IMR-90 (cell line): Measurements from ENCODE around the gene LUZP2. TPM values are rescaled to one million over a fixed set of nuclear protein-coding genes. Genes with fewer than 3 reads are reported as not detected.
A peak's percentile ranks its signal among the peaks of the same experiment; 100 is the strongest.

Source experiments
- ATAC-seq: fragments of 200-7000 bp; cut with Tn5 transposase; 2 replicates; pipeline ENCODE4 v1.9.1; 2020; ENCODE audit warnings: low read depth, mild to moderate bottlenecking, moderate library complexity
- BruUV-seq: library from RNA; stranded (reverse); fragments of 400-500 nt; replicated peaks from 2 replicates; lab custom pipeline; 2021; lab: Mats Ljungman, UMichigan
- CTCF ChIA-PET: fragments of 300-600 bp; formaldehyde crosslinking; extraction: SDS; loops from one replicate; lab custom pipeline; 2021; ENCODE audit warnings: antibody characterized with exemption; lab: Yijun Ruan, JAX
- POLR2A ChIA-PET: fragments of 300-600 bp; sonication (Branson Sonifier 250); formaldehyde crosslinking; loops from one replicate; lab custom pipeline; 2022; ENCODE audit warnings: antibody characterized with exemption; ENCODE audit not compliant: unreplicated experiment; lab: Charles Lee
- DNase-seq: peaks from one replicate; pipeline ENCODE4 v3.0.0; 2013
- H2AFZ ChIP-seq: replicated peaks from 2 replicates; pipeline ENCODE3; 2013; ENCODE audit warnings: low read length, mild to moderate bottlenecking; ENCODE audit not compliant: poor library complexity
- H2AK5ac ChIP-seq: 2 replicates; pipeline ENCODE4 v1.6.1; 2013; ENCODE audit warnings: low read depth, low read length, inconsistent platforms
- H2AK9ac ChIP-seq: replicated peaks from 2 replicates; pipeline ENCODE3; 2013; ENCODE audit warnings: mild to moderate bottlenecking, low read depth, low read length, moderate library complexity; ENCODE audit not compliant: poor library complexity
- H2BK120ac ChIP-seq: 2 replicates; pipeline ENCODE4 v1.6.1; 2013; ENCODE audit warnings: low read depth, low read length, inconsistent platforms
- H2BK15ac ChIP-seq: 3 replicates; pipeline ENCODE4 v1.6.1; 2013; ENCODE audit warnings: low read depth, low read length, inconsistent platforms
- H2BK20ac ChIP-seq: 2 replicates; pipeline ENCODE4 v1.6.1; 2013; ENCODE audit warnings: low read depth, mild to moderate bottlenecking, inconsistent platforms, low read length, moderate library complexity
- H2BK5ac ChIP-seq: 2 replicates; pipeline ENCODE4 v1.6.1; 2013; ENCODE audit warnings: mild to moderate bottlenecking, low read depth, low read length, inconsistent platforms; ENCODE audit not compliant: poor library complexity, severe bottlenecking
- H3K14ac ChIP-seq: replicated peaks from 2 replicates; pipeline ENCODE4 v1.6.1; 2013; ENCODE audit warnings: low read depth, low read length, inconsistent platforms
- H3K18ac ChIP-seq: 2 replicates; pipeline ENCODE4 v1.6.1; 2013; ENCODE audit warnings: low read depth, low read length, control low read depth
- H3K23ac ChIP-seq: 2 replicates; pipeline ENCODE4 v1.6.1; 2013; ENCODE audit warnings: low read depth, low read length, inconsistent platforms
- H3K27ac ChIP-seq: 2 replicates; pipeline ENCODE4 v1.5.1; 2013; ENCODE audit warnings: mild to moderate bottlenecking, control low read depth, low read length; ENCODE audit not compliant: insufficient read depth
- H3K27me3 ChIP-seq: 2 replicates; pipeline ENCODE4 v1.6.1; 2013; ENCODE audit warnings: low read length; ENCODE audit not compliant: control insufficient read depth, insufficient read depth
- H3K36me3 ChIP-seq: 2 replicates; pipeline ENCODE4 v1.6.1; 2013; ENCODE audit warnings: low read length, mixed read lengths; ENCODE audit not compliant: control insufficient read depth, insufficient read depth
- H3K4ac ChIP-seq: 2 replicates; pipeline ENCODE4 v1.6.1; 2013; ENCODE audit warnings: low read depth, low read length, inconsistent platforms
- H3K4me1 ChIP-seq: 2 replicates; pipeline ENCODE4 v1.6.1; 2013; ENCODE audit warnings: low read length, mixed read lengths; ENCODE audit not compliant: control insufficient read depth, insufficient read depth
- H3K4me2 ChIP-seq: 2 replicates; pipeline ENCODE4 v1.6.1; 2013; ENCODE audit warnings: low read depth, mild to moderate bottlenecking, control low read depth, low read length, moderate library complexity
- H3K4me3 ChIP-seq: 2 replicates; pipeline ENCODE4 v1.5.1; 2013; ENCODE audit warnings: low read depth, mild to moderate bottlenecking, control low read depth, low read length, moderate library complexity; ENCODE audit not compliant: insufficient read depth
- H3K56ac ChIP-seq: 2 replicates; pipeline ENCODE4 v1.6.1; 2013; ENCODE audit warnings: low read length, inconsistent platforms; ENCODE audit not compliant: insufficient read depth; ENCODE audit errors: extremely low read depth
- H3K79me1 ChIP-seq, 2 experiments: 2 replicates each; pipeline ENCODE4 v1.6.1; 2013; ENCODE audit warnings: low read length in 2 of 2, inconsistent platforms in 1 of 2, low read depth in 1 of 2
- H3K9ac ChIP-seq: 2 replicates; pipeline ENCODE4 v1.6.1; 2013; ENCODE audit warnings: low read depth, low read length, control low read depth
- H3K9me1 ChIP-seq: 2 replicates; pipeline ENCODE4 v1.6.1; 2013; ENCODE audit warnings: low read length, inconsistent platforms; ENCODE audit not compliant: insufficient read depth
- H3K9me3 ChIP-seq: 2 replicates; pipeline ENCODE4 v1.6.1; 2013; ENCODE audit warnings: low read length; ENCODE audit not compliant: control insufficient read depth, insufficient read depth
- H4K20me1 ChIP-seq: 2 replicates; pipeline ENCODE4 v1.6.1; 2013; ENCODE audit warnings: low read length, inconsistent platforms; ENCODE audit not compliant: insufficient read depth
- H4K5ac ChIP-seq: 2 replicates; pipeline ENCODE4 v1.6.1; 2013; ENCODE audit warnings: mild to moderate bottlenecking, low read depth, low read length, control low read depth
- H4K8ac ChIP-seq, 2 experiments: 2 replicates each; pipeline ENCODE4 v1.6.1; 2013; ENCODE audit warnings: low read depth in 2 of 2, low read length in 2 of 2, control low read depth in 1 of 2, inconsistent platforms in 1 of 2
- H4K91ac ChIP-seq: 2 replicates; pipeline ENCODE4 v1.6.1; 2013; ENCODE audit warnings: low read depth, low read length, inconsistent platforms; ENCODE audit not compliant: insufficient read depth
- CEBPB ChIP-seq: IDR thresholded peaks from 2 replicates; pipeline ENCODE4 v1.6.1; 2012; ENCODE audit warnings: low read depth, low read length, improper control_type of control experiment
- CTCF ChIP-seq: conservative IDR thresholded peaks from 2 replicates; pipeline ENCODE4 v1.5.1; 2012; ENCODE audit warnings: mild to moderate bottlenecking, low read depth, low read length, improper control_type of control experiment
- MAFK ChIP-seq: IDR thresholded peaks from 2 replicates; pipeline ENCODE4 v1.6.1; 2012; ENCODE audit warnings: low read depth, low read length, improper control_type of control experiment
- MXI1 ChIP-seq: IDR thresholded peaks from 2 replicates; pipeline ENCODE4 v1.6.1; 2012; ENCODE audit warnings: low read depth, mild to moderate bottlenecking, low read length, moderate library complexity, borderline replicate concordance
- NFE2L2 ChIP-seq: fragments of 150-350 bp; IDR thresholded peaks from 2 replicates; pipeline ENCODE4 v1.6.1; 2016; ENCODE audit warnings: low read depth, mild to moderate bottlenecking, low read length
- RAD21 ChIP-seq: IDR thresholded peaks from 2 replicates; pipeline ENCODE4 v1.6.1; 2012; ENCODE audit warnings: low read length, improper control_type of control experiment
- WGBS, 2 experiments: methylation state at CpG; one replicate each; pipeline versions ENCODE4 v1.1.5 to v1.1.7; 2013; ENCODE audit warnings: missing lambda C conversion rate in 2 of 2; ENCODE audit not compliant: insufficient read length in 1 of 2; ENCODE audit errors: extremely low coverage in 2 of 2; 5-methylcytosine and 5-hydroxymethylcytosine counted together
- dilution Hi-C: fragments of 300-500 bp; cut with HindIII; formaldehyde crosslinking; loops from one replicate; pipeline ENCODE4 v1.14.3; 2018; ENCODE audit warnings: low sequenced_read_pairs; ENCODE audit not compliant: unreplicated experiment
- in situ Hi-C: fragments of 300-500 bp; cut with MboI; formaldehyde crosslinking; loops from 3 replicates; pipeline ENCODE4 v1.14.3; 2019; ENCODE audit warnings: low sequenced_read_pairs, inconsistent platforms, mixed read lengths
- intact Hi-C: fragments of 100-400 bp; cut with micrococcal nuclease; formaldehyde crosslinking; loops from 2 replicates; pipeline ENCODE4 v1.10.0; 2022
- polyA plus RNA-seq, 3 experiments: library from polyadenylated mRNA; depleted of rRNA; stranded (reverse); fragments of >200 nt; gene quantifications; 2 replicates each; pipeline ENCODE4 v1.2.3, GENCODE V29; 2012; ENCODE audit warnings: low replicate concordance in 1 of 3
- total RNA-seq: library from RNA; depleted of rRNA; stranded (reverse); fragments of >200 nt; gene quantifications from 2 replicates; pipeline ENCODE4 v1.2.3, GENCODE V29; 2012
- TF ChIP-seq, protein P1 (sequence below): fragments of 150-350 bp; IDR thresholded peaks from 2 replicates; pipeline ENCODE4 v1.6.1; 2016; ENCODE audit warnings: low read depth, mild to moderate bottlenecking, low read length, moderate library complexity, borderline replicate concordance
- TF ChIP-seq, protein P2 (sequence below): fragments of 150-350 bp; IDR thresholded peaks from 2 replicates; pipeline ENCODE4 v1.6.1; 2017; ENCODE audit warnings: mild to moderate bottlenecking, antibody characterized with exemption, low read length, low read depth

Gene LUZP2
- total and polyA plus RNA-seq, 2 of the 4 experiments (the other 2 are of a cell fraction): 0.89 to 2.0 TPM

DNA sequence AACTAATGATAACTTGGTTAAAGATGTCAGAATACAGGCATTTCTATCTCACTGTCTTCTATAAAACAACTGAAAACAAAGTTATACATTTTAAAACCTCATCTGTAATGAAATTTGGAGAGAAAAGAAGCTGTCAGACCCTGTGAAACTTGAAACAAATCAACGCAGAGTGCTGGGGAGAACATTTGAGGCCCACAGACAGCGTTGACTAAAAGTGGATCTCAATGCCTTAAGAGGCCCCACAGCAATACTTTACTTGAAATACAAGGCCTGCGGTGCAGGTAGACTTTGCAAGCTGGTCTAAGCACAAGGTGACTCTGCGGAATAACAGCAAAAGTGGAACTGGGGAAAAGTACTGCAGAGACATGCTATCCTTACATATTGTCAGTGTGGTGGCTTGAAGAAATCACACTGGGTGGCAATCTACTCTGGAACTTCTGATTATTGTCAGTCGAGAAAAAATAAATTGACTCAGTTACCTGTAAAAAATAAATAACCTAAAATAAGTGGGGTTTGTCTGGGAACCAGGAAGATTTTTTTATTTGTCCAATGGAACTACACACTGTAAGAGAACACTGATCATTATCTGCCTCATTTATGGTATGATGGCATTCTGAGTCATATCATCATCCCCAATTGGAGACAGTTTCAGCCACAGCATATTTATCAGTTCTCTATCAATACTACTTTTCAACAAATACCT lies 138.9 kb downstream of the LUZP2 start:
- peaks cover 2% of the 10 kb centered on the region; the same call in 1 of the 2 replicates for H3K4me1 ChIP-seq
- H3K4me3 ChIP-seq: no peak overlapping the region
- H3K23ac ChIP-seq: no peak overlapping the region
- no peaks in the 10 kb centered on the region for H4K20me1 ChIP-seq
- H3K27me3 ChIP-seq: no peaks in the 10 kb centered on the region
- no peaks in the 10 kb centered on the region for H3K79me1 ChIP-seq
- H2AK9ac ChIP-seq: no peak overlapping the region
- H3K9me3 ChIP-seq: no peaks in the 10 kb centered on the region
- dilution Hi-C loops: no loop called here
- intact Hi-C loops: no loop called here
- H3K9me1 ChIP-seq: peaks cover 2% of the 10 kb centered on the region; the same call in 1 of the 2 replicates
- H3K27ac ChIP-seq: no peak overlapping the region
- in situ Hi-C loops: no loop called here
- H3K4me2 ChIP-seq: no peak overlapping the region
- no peak overlapping the region for H3K9ac ChIP-seq
- no peaks in the 10 kb centered on the region for H3K36me3 ChIP-seq
- no peak overlapping the region for H3K56ac ChIP-seq
- no peak overlapping the region for H3K18ac ChIP-seq
- H3K14ac ChIP-seq: no peak overlapping the region
- TF ChIP-seq MXI1 (no peak), MAFK (no peak), CTCF (no peak), RAD21 (no peak), NFE2L2 (no peak), CEBPB (no peak)
- TF ChIP-seq, protein P1, sequence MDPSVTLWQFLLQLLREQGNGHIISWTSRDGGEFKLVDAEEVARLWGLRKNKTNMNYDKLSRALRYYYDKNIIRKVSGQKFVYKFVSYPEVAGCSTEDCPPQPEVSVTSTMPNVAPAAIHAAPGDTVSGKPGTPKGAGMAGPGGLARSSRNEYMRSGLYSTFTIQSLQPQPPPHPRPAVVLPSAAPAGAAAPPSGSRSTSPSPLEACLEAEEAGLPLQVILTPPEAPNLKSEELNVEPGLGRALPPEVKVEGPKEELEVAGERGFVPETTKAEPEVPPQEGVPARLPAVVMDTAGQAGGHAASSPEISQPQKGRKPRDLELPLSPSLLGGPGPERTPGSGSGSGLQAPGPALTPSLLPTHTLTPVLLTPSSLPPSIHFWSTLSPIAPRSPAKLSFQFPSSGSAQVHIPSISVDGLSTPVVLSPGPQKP: no peak
- TF ChIP-seq, protein P2, sequence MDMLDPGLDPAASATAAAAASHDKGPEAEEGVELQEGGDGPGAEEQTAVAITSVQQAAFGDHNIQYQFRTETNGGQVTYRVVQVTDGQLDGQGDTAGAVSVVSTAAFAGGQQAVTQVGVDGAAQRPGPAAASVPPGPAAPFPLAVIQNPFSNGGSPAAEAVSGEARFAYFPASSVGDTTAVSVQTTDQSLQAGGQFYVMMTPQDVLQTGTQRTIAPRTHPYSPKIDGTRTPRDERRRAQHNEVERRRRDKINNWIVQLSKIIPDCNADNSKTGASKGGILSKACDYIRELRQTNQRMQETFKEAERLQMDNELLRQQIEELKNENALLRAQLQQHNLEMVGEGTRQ: no peak
- H2AFZ ChIP-seq: no peak overlapping the region
- 0 out of 2 replicates have a peak, but pooled peaks have one; percentile 44 for ATAC-seq
- no peak overlapping the region for H3K4ac ChIP-seq
- no peak overlapping the region for H4K5ac ChIP-seq
- ChIA-PET CTCF (no interaction called here), POLR2A (no interaction called here)
- no peak overlapping the region for H2BK5ac ChIP-seq
- H2BK20ac ChIP-seq: no peak overlapping the region
- no peak overlapping the region for H4K8ac ChIP-seq
- no peak overlapping the region for H2BK120ac ChIP-seq
- peak; percentile 44 for DNase-seq
- no peak overlapping the region for H2AK5ac ChIP-seq
- no peak overlapping the region for H4K91ac ChIP-seq
- no TSS peak for BruUV-seq
- WGBS, 2 experiments: no CpG with 5 or more reads among the region's 5 CpGs
- H2BK15ac ChIP-seq: no peak overlapping the region
